ENCODE results near the gene CCDC122.

DNA sequence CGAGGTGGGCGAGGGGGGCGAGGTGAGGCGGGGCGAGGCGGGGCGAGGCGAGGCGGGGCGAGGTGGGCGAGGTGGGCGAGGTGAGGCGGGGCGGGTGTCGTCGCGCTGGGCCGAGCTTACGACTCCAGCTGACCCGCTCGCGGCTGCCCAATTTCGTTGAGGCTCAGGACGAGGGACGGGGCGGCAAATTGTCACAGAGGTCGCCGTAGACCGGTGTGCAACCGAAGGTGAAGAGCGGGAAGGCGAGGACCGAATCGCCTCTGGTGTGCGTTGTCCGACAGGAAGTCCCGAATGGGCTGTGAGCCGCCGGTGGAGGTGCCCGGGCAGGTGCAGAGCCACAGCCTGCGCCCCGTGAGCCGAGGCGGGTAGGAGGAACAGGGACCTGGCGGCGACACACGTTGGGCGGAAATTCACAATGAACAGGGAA, 228 bp upstream of the CCDC122 start, which contains the start of gene LACC1:
- no peak for TF ChIP-seq CTCF (IDR thresholded peaks at IDR 0.05 in 4 of 5, conservative IDR thresholded peaks at IDR 0.05 in 1 of 5)
- TF ChIP-seq POLR2A (IDR thresholded peaks at IDR 0.05), result no peak

All from gastrocnemius medialis (tissue), 4 donors.